Left kidney (tissue), 8 donors: ENCODE results near the gene TMEM258. TPM values are rescaled to one million over a fixed set of nuclear protein-coding genes. Genes with fewer than 3 reads are reported as not detected.

Experiments
- DNase-seq: peaks from one replicate; pipeline ENCODE4 v3.0.0-alpha.2; 2013
- long read RNA-seq, 8 donors: transcript quantifications; one replicate each; lab custom pipeline, GENCODE V29; 2026
- polyA plus RNA-seq: library from polyadenylated mRNA; unstranded; fragments of 120-200 nt; gene quantifications from one replicate; pipeline ENCODE4 v1.2.1, GENCODE V29; 2013; ENCODE audit not compliant: insufficient read length

The TMEM258 gene
- polyA plus RNA-seq: 161 TPM
- long read RNA-seq, donor 1, transcript TMEM258-204 (4 exons, 575 nt): major isoform, 266 of 338 reads
- long read RNA-seq, donor 1, partial matches to known transcripts: 72 of 338 reads
- long read RNA-seq, donor 1, other reads (novel, unspliced or antisense): 0 of 338 reads
- long read RNA-seq, donor 2, transcript TMEM258-204 (4 exons, 575 nt): major isoform, 218 of 277 reads
- long read RNA-seq, donor 2, partial matches to known transcripts: 57 of 277 reads
- long read RNA-seq, donor 2, other reads (novel, unspliced or antisense): 0 of 277 reads
- long read RNA-seq, donor 3, transcript TMEM258-204 (4 exons, 575 nt): major isoform, 183 of 220 reads
- long read RNA-seq, donor 3, partial matches to known transcripts: 35 of 220 reads
- long read RNA-seq, donor 3, other reads (novel, unspliced or antisense): 0 of 220 reads
- long read RNA-seq, donor 4, transcript TMEM258-204 (4 exons, 575 nt): major isoform, 73 of 109 reads
- long read RNA-seq, donor 4, partial matches to known transcripts: 35 of 109 reads
- long read RNA-seq, donor 4, other reads (novel, unspliced or antisense): 0 of 109 reads
- long read RNA-seq, donor 5, transcript TMEM258-204 (4 exons, 575 nt): major isoform, 490 of 605 reads
- long read RNA-seq, donor 5, partial matches to known transcripts: 103 of 605 reads
- long read RNA-seq, donor 5, other reads (novel, unspliced or antisense): 5 of 605 reads
- long read RNA-seq, donor 6, transcript TMEM258-204 (4 exons, 575 nt): major isoform, 277 of 367 reads
- long read RNA-seq, donor 6, partial matches to known transcripts: 88 of 367 reads
- long read RNA-seq, donor 6, other reads (novel, unspliced or antisense): 0 of 367 reads
- long read RNA-seq, donor 7, transcript TMEM258-205 (2 exons, 553 nt): minor isoform, 8 of 512 reads
- long read RNA-seq, donor 7, transcript TMEM258-204 (4 exons, 575 nt): major isoform, 407 of 512 reads
- long read RNA-seq, donor 7, partial matches to known transcripts: 93 of 512 reads
- long read RNA-seq, donor 7, other reads (novel, unspliced or antisense): 0 of 512 reads
- long read RNA-seq, donor 8, transcript TMEM258-204 (4 exons, 575 nt): major isoform, 98 of 127 reads
- long read RNA-seq, donor 8, partial matches to known transcripts: 28 of 127 reads
- long read RNA-seq, donor 8, other reads (novel, unspliced or antisense): 0 of 127 reads

- peak; percentile 93 for DNase-seq
Observed at GRCh38 chr11:61792310-61793082, at the start of gene TMEM258, which contains the start of gene FEN1. TSS of gene TMEM258 (minus strand) at chr11:61792599. CDS start at chr11:61792558, 41 bp downstream. TSS of gene FEN1 (plus strand) at chr11:61792911. CDS start at chr11:61795362, 2,451 bp downstream.

- no peak for DNase-seq
Observed at GRCh38 chr11:61841636-61842527, 49.5 kb upstream of the TMEM258 start.

GRCh38 chr11:61840371-61840770 is 48.0 kb upstream of the TMEM258 start:
- no peak for DNase-seq

GRCh38 chr11:61839742-61840141 is 47.3 kb upstream of the TMEM258 start:
- DNase-seq: no peak

GRCh38 chr11:61838921-61839320 is 46.5 kb upstream of the TMEM258 start:
- DNase-seq: no peak

GRCh38 chr11:61838501-61838900 is 46.1 kb upstream of the TMEM258 start:
- no peak for DNase-seq

- no peak for DNase-seq
Observed at GRCh38 chr11:61837411-61838005, 45.1 kb upstream of the TMEM258 start.

GRCh38 chr11:61836193-61836592 is 43.8 kb upstream of the TMEM258 start:
- no peak for DNase-seq

GRCh38 chr11:61834278-61835048 is 42.1 kb upstream of the TMEM258 start:
- no peak for DNase-seq

GRCh38 chr11:61833926-61834277 is 41.5 kb upstream of the TMEM258 start:
- DNase-seq: no peak

- DNase-seq: no peak
Observed at GRCh38 chr11:61833471-61833870, 41.1 kb upstream of the TMEM258 start.

- DNase-seq: no peak
Observed at GRCh38 chr11:61832754-61833153, 40.4 kb upstream of the TMEM258 start.

GRCh38 chr11:61832207-61832606 is 39.8 kb upstream of the TMEM258 start:
- DNase-seq: no peak

GRCh38 chr11:61830237-61831105 is 38.1 kb upstream of the TMEM258 start:
- no peak for DNase-seq

- DNase-seq: no peak
Observed at GRCh38 chr11:61829806-61830205, 37.4 kb upstream of the TMEM258 start.

GRCh38 chr11:61828629-61829407 is 36.4 kb upstream of the TMEM258 start:
- DNase-seq: peak; percentile 57

GRCh38 chr11:61828379-61828628 is 35.9 kb upstream of the TMEM258 start:
- DNase-seq: no peak
